ENCODE measurements around the gene C12orf43. TPM values are rescaled to one million over a fixed set of nuclear protein-coding genes. Genes with fewer than 3 reads are reported as not detected.

C12orf43 gene
- total RNA-seq, 2 donors from 2014 or later: 16.1 to 17.3 TPM

DNA sequence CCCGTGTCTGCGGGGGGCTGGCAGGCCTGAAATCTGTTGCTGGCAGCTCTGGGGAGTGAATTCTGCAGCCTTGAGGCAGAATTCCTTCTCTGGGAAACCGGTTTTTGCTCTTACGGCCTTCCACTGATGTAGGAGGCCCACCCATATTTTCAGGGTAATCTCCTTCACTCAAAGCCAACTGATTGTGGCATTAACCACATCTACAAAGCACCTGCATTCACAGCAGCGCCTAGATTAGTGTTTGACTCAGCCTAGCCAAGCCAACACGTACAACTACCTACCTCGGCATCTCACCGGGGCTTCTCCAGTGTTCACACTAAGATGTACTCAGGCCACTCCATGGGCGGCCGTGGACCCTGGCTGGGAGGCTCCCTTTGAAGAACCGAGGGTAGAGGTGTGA lies 15.8 kb downstream of the C12orf43 start:
- peak overlapping the region; percentile 60 for H3K27ac Mint-ChIP-seq
- no peak for DNase-seq
- no peak overlapping the region for H3K4me3 Mint-ChIP-seq
- ATAC-seq: no peak
- peaks cover 4% of the 10 kb centered on the region for H3K4me1 Mint-ChIP-seq
- H3K27me3 Mint-ChIP-seq: no peaks in the 10 kb centered on the region
- H3K36me3 Mint-ChIP-seq (ENCODE audit: low read depth): peaks cover 8% of the 10 kb centered on the region
- H3K9me3 ChIP-seq (ENCODE audit: control insufficient read depth, low read length, poor library complexity, severe bottlenecking): peaks cover 2% of the 10 kb centered on the region

DNA sequence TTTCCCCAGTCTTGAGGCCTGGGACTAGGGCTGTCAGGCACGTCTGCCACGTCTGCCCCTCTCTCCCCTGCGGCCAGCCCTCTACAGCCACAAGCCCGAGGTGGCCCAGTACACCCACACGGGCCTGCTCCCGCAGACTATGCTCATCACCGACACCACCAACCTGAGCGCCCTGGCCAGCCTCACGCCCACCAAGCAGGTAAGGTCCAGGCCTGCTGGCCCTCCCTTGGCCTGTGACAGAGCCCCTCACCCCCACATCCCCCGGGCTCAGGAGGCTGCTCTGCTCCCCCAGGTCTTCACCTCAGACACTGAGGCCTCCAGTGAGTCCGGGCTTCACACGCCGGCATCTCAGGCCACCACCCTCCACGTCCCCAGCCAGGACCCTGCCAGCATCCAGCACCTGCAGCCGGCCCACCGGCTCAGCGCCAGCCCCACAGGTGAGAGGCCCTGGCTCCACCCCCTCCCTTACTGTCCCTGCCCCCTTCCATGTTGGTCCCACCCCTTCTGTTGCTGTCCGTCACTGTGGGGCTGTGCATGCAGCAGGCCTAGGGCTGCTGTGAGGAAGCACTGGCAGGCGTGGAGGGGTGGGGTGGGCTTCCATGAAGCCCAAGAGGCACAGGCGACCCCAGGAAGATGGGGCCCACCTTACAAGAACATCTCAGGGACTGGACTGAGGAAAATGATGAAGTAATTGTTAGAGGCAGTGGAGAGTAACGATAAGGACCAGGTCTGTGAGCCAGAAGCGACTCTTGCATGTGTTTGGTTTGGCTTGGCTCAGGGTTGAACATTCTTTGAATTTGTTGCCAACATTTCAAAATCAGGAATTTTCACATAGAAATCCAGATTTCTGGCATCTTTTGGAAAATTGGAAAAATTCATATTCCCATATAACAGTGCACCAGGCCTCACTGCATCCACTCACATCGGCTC lies 16.8 kb downstream of the C12orf43 start:
- ATAC-seq: no peak
- Mint-ChIP-seq H3K36me3 (ENCODE audit: low read depth) (peaks cover 5% of the 10 kb centered on the region), H3K27me3 (no peaks in the 10 kb centered on the region), H3K4me3 (no peak overlapping the region), H3K4me1 (no peaks in the 10 kb centered on the region), H3K27ac (no peak overlapping the region)
- peaks cover 3% of the 10 kb centered on the region for H3K9me3 ChIP-seq (ENCODE audit: control insufficient read depth, low read length, poor library complexity, severe bottlenecking)
- DNase-seq: no peak

DNA sequence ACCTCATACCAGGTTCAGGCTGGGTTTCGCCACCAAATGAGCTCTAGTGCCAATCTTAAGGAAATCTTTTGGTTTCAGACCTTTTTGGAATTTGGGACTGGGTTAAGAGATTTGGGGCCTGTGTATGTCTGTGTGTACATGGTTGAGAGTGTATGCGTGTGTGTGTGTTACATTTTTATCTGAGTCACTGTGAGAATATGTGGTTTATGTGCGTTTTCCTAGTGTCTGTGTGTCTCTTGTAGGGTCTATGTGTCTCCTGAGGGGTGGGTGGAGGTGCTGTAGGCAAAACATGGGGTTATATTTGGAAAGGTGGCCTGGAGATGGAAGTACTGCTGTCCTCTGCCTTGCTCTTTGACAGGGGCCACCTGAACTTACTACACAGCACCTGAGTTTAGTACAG lies 17.9 kb downstream of the C12orf43 start:
- DNase-seq (no peak), ATAC-seq (no peak)
- peaks cover 3% of the 10 kb centered on the region for H3K9me3 ChIP-seq (ENCODE audit: control insufficient read depth, low read length, poor library complexity, severe bottlenecking)
- Mint-ChIP-seq H3K27ac (no peak overlapping the region), H3K36me3 (ENCODE audit: low read depth) (peaks cover 2% of the 10 kb centered on the region), H3K4me1 (no peaks in the 10 kb centered on the region), H3K4me3 (no peak overlapping the region), H3K27me3 (no peaks in the 10 kb centered on the region)

DNA sequence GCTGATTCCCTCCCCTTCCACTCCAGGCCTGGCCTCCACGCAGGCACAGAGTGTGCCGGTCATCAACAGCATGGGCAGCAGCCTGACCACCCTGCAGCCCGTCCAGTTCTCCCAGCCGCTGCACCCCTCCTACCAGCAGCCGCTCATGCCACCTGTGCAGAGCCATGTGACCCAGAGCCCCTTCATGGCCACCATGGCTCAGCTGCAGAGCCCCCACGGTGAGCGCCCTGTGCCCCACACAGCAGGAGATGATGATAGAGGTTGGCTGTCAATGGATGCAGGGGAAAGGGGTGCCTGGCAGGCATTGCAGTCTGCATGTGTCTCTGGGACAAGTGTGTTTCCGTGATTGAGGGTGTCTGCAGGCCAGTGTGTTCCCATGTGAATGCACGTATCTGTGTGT lies 18.8 kb downstream of the C12orf43 start:
- peaks cover 3% of the 10 kb centered on the region for H3K9me3 ChIP-seq (ENCODE audit: control insufficient read depth, low read length, poor library complexity, severe bottlenecking)
- Mint-ChIP-seq H3K27ac (no peak overlapping the region), H3K27me3 (no peaks in the 10 kb centered on the region), H3K36me3 (ENCODE audit: low read depth) (no peaks in the 10 kb centered on the region), H3K4me1 (no peaks in the 10 kb centered on the region), H3K4me3 (no peak overlapping the region)
- DNase-seq: no peak
- ATAC-seq: no peak

DNA sequence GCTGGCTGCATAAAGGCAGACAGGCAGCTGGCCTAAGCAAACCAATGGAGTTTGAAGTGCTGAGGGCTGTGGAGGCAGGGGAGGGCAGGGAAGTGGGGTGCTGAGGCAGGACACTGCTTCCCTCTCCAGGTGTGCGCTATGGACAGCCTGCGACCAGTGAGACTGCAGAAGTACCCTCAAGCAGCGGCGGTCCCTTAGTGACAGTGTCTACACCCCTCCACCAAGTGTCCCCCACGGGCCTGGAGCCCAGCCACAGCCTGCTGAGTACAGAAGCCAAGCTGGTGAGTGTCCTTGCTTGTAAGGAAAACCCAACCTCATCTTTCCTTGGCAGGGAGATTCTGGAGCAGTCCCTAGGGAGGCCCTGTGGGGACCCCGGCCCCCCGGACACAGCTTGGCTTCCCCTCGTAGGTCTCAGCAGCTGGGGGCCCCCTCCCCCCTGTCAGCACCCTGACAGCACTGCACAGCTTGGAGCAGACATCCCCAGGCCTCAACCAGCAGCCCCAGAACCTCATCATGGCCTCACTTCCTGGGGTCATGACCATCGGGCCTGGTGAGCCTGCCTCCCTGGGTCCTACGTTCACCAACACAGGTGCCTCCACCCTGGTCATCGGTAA lies 20.0 kb downstream of the C12orf43 start:
- H3K4me1 Mint-ChIP-seq: no peaks in the 10 kb centered on the region
- no peak overlapping the region for H3K4me3 Mint-ChIP-seq
- no peak for ATAC-seq
- H3K36me3 Mint-ChIP-seq (ENCODE audit: low read depth): no peaks in the 10 kb centered on the region
- DNase-seq: no peak
- H3K27me3 Mint-ChIP-seq: no peaks in the 10 kb centered on the region
- H3K27ac Mint-ChIP-seq: no peak overlapping the region
- H3K9me3 ChIP-seq (ENCODE audit: control insufficient read depth, low read length, poor library complexity, severe bottlenecking): peaks cover 3% of the 10 kb centered on the region

DNA sequence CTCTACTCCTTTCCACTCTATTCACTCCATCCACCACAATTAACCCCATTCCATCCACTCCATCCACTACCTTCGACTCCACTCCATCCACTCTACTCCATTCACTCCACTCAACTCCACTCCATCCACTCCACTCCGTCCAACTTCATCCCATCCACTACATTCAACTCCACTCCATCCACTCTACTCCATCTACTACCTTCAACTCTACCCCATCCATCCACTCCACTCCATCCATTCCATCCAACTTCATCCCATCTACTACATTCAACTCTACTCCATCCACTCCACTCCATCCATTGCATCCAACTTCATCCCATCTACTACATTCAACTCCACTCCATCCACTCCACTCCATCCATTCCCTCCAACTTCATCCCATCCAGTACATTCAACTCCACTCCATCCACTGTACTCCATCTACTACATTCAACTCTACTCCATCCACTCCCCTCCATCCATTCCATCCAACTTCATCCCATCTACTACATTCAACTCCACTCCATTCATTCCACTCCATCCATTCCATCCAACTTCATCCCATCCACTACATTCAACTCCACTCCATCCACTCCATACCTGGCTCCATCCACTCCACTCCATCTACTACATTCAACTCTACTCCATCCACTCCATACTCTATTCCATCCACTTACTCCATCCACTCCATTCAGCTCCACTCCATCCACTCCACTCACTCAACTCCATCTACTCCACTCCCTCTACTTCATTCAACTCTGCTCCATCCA lies 21.5 kb downstream of the C12orf43 start:
- no peak for DNase-seq
- Mint-ChIP-seq H3K27me3 (no peaks in the 10 kb centered on the region), H3K4me3 (no peak overlapping the region), H3K4me1 (no peaks in the 10 kb centered on the region), H3K27ac (no peak overlapping the region), H3K36me3 (ENCODE audit: low read depth) (no peaks in the 10 kb centered on the region)
- H3K9me3 ChIP-seq (ENCODE audit: control insufficient read depth, low read length, poor library complexity, severe bottlenecking): peaks cover 3% of the 10 kb centered on the region
- no peak for ATAC-seq

DNA sequence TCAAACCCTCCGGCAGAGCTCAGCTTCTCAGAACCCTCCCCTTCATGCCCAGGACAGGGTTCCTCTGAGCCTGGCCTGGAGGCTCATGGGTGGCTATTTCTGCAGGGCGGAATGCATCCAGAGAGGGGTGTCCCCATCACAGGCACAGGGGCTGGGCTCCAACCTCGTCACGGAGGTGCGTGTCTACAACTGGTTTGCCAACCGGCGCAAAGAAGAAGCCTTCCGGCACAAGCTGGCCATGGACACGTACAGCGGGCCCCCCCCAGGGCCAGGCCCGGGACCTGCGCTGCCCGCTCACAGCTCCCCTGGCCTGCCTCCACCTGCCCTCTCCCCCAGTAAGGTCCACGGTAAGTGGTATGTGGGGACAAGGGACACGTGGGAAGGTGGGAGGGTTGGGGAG lies 22.2 kb downstream of the C12orf43 start:
- no peak for DNase-seq
- H3K27ac Mint-ChIP-seq: no peak overlapping the region
- ATAC-seq: no peak
- H3K9me3 ChIP-seq (ENCODE audit: control insufficient read depth, low read length, poor library complexity, severe bottlenecking): peaks cover 3% of the 10 kb centered on the region
- H3K27me3 Mint-ChIP-seq: no peaks in the 10 kb centered on the region
- no peaks in the 10 kb centered on the region for H3K36me3 Mint-ChIP-seq (ENCODE audit: low read depth)
- H3K4me3 Mint-ChIP-seq: no peak overlapping the region
- H3K4me1 Mint-ChIP-seq: no peaks in the 10 kb centered on the region

DNA sequence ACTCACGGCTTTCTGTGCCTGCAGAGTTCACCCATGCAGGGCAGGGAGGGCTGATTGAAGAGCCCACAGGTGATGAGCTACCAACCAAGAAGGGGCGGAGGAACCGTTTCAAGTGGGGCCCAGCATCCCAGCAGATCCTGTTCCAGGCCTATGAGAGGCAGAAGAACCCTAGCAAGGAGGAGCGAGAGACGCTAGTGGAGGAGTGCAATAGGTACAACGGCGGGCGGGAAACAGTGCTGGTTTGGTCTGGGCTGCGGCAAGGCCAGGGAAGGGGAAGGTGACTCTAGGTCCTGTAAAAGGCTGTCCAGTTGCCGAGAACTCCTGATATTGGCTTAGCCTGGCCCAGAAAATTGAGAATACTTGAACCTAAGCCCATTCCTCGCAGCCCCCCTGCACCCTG lies 22.8 kb downstream of the C12orf43 start:
- ATAC-seq (no peak), DNase-seq (no peak)

DNA sequence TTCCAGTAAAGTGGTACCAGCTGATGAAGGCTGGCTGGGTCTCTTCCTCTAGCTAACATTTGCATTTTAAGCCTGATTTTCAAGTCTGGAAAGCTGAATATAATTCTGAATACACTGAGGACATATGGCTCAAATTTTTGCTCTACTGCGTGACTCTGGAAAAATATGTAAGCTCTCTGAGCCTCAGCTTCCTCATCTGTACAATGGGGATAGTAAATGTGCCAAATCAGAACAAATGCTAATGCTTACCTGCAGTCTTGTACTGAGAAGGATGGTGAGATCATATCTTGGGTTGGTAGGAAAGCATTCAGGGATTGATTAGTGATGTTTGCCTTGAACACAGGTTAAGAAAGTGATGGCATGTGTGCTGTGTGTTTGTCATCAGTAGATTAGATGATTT lies 23.3 kb downstream of the C12orf43 start:
- Mint-ChIP-seq H3K27me3 (no peaks in the 10 kb centered on the region), H3K36me3 (ENCODE audit: low read depth) (no peaks in the 10 kb centered on the region), H3K27ac (no peak overlapping the region), H3K4me3 (no peak overlapping the region), H3K4me1 (no peaks in the 10 kb centered on the region)
- DNase-seq (no peak), ATAC-seq (no peak)
- peaks cover 3% of the 10 kb centered on the region for H3K9me3 ChIP-seq (ENCODE audit: control insufficient read depth, low read length, poor library complexity, severe bottlenecking)

More for the DNA sequence above, 22.8 kb downstream of the C12orf43 start:
- Mint-ChIP-seq H3K4me3 (no peak overlapping the region), H3K36me3 (ENCODE audit: low read depth) (no peaks in the 10 kb centered on the region), H3K4me1 (no peaks in the 10 kb centered on the region), H3K27me3 (no peaks in the 10 kb centered on the region), H3K27ac (no peak overlapping the region)
- peaks cover 3% of the 10 kb centered on the region for H3K9me3 ChIP-seq (ENCODE audit: control insufficient read depth, low read length, poor library complexity, severe bottlenecking)

DNA sequence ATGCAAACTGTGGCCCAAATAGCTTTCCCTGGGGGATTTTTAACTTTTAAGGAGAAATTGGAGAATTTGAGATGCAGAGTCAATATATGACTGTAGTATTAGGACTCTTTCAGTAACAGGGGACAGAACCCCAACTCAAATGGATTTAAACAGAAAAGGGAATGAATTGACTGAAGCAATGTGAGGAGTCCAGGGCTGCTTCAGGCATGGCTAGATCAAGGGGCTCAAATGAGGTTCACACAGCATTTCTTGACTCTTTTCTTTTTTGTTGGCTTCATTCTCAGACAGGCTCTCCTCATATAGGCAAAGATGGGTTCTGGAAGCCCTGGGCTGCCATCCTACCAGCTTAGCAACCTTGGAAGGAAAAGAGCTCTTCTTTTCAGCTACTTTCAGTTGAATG lies 24.3 kb downstream of the C12orf43 start:
- peaks cover 3% of the 10 kb centered on the region for H3K9me3 ChIP-seq (ENCODE audit: control insufficient read depth, low read length, poor library complexity, severe bottlenecking)
- DNase-seq: no peak
- Mint-ChIP-seq H3K27me3 (no peaks in the 10 kb centered on the region), H3K36me3 (ENCODE audit: low read depth) (no peaks in the 10 kb centered on the region), H3K27ac (no peak overlapping the region), H3K4me1 (no peaks in the 10 kb centered on the region), H3K4me3 (no peak overlapping the region)
- ATAC-seq: no peak

DNA sequence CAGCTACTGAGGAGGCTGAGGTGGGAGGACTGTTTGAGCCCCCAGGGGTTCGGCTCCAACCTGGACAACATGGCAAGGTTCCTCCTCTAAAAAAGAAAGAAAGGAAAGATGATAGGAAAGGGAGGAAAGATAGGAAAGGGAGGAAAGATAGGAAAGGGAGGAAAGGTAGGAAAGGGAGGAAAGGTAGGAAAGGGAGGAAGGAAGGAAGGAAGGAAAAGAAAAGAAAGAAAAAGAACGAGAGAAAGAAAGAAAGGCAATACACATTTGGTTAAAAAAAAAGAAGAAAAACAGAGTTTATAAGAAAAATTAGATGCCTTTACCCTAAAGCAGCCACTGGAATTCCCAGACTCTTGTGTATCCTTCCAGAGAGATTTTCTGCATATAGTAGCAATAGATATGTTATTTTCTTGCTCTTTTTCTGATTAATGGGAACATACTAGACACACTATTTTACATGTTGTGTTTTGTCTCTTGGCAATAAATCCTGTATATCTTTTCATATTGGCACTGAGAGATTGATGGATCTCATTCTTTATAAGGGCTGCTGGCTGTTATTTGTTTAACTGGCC lies 25.7 kb downstream of the C12orf43 start:
- no peaks in the 10 kb centered on the region for H3K27me3 Mint-ChIP-seq
- DNase-seq (no peak), ATAC-seq (no peak)
- H3K9me3 ChIP-seq (ENCODE audit: control insufficient read depth, low read length, poor library complexity, severe bottlenecking): peaks cover 1% of the 10 kb centered on the region
- H3K27ac Mint-ChIP-seq: no peak overlapping the region
- H3K36me3 Mint-ChIP-seq (ENCODE audit: low read depth): no peaks in the 10 kb centered on the region
- no peaks in the 10 kb centered on the region for H3K4me1 Mint-ChIP-seq
- no peak overlapping the region for H3K4me3 Mint-ChIP-seq

DNA sequence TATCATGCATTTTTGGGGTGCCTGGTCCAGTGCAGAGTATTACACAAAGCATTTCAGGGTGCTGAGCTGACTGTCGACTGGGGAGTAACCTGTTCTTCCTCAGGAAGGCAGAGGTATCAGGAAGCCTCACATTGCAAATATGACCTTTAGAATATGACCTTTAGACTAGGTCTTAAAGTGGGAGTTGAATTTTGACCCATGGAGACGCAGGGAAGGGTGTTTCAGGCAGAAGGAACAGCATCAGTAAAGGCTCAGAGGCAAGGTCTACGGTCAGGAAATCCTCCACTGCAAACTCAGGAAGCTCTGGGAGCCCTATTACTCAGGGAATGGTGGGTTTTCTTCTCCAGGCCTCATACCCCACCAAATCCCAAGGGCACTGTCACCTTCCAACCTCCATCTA lies 26.6 kb downstream of the C12orf43 start:
- no peak for DNase-seq
- no peaks in the 10 kb centered on the region for H3K27me3 Mint-ChIP-seq
- ATAC-seq: no peak
- no peaks in the 10 kb centered on the region for H3K36me3 Mint-ChIP-seq (ENCODE audit: low read depth)
- H3K4me1 Mint-ChIP-seq: no peaks in the 10 kb centered on the region
- H3K9me3 ChIP-seq (ENCODE audit: control insufficient read depth, low read length, poor library complexity, severe bottlenecking): no peaks in the 10 kb centered on the region
- H3K27ac Mint-ChIP-seq: no peak overlapping the region
- H3K4me3 Mint-ChIP-seq: no peak overlapping the region

DNA sequence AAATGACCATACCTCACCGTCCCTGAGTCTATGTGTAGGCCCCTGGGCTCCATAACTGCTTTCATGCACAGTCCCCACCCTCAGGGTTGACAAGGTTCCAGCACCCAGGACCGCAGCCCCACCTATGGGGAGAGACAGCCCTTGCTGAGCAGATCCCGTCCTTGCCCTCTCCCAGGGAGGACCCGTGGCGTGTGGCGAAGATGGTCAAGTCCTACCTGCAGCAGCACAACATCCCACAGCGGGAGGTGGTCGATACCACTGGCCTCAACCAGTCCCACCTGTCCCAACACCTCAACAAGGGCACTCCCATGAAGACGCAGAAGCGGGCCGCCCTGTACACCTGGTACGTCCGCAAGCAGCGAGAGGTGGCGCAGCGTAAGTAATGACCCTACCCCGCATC lies 27.6 kb downstream of the C12orf43 start:
- no peak for ATAC-seq
- Mint-ChIP-seq H3K27me3 (no peaks in the 10 kb centered on the region), H3K27ac (no peak overlapping the region)

More for the DNA sequence above, 27.6 kb downstream of the C12orf43 start:
- no peaks in the 10 kb centered on the region for H3K9me3 ChIP-seq (ENCODE audit: control insufficient read depth, low read length, poor library complexity, severe bottlenecking)
- peaks cover 2% of the 10 kb centered on the region for H3K4me1 Mint-ChIP-seq
- DNase-seq: no peak
- H3K4me3 Mint-ChIP-seq: no peak overlapping the region
- no peaks in the 10 kb centered on the region for H3K36me3 Mint-ChIP-seq (ENCODE audit: low read depth)
